ENCODE data around the gene TMOD4.
"Not testable (repeated sequence)": the region's sequence is repeated elsewhere in the genome, so short reads cannot be mapped to it uniquely, and the experiment has no call there.

DNA sequence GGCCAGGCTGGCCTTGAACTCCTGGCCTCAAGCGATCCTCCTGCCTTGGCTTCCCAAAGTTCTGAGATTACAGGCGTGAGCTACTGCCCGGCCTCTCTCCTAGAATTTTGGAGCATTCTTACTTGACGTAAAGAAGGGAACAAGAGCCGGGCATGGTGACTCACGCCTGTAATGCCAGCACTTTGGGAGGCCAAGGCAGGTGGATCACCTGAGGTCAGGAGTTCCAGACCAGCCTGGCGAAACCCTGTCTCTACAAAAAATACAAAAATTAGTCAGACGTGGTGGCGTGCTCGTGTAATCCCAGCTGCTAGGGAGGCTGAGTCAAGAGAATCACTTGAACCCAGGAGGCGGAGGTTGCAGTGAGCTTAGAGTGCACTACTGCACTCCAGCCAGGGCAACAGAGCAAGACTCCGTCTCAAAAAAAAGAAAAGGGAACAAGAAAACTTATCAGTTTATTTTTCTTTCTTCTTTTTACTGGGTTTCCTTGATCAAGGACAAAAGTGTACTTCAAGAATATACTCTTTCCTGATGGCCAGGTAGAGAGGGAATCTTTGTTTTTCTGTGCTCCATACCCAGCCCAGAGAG, 29.7 kb upstream of the TMOD4 start:
- TF ChIP-seq POLR2A, EP300 (IDR thresholded peaks at IDR 0.05): not testable (repeated sequence)
- TF ChIP-seq, protein P1, sequence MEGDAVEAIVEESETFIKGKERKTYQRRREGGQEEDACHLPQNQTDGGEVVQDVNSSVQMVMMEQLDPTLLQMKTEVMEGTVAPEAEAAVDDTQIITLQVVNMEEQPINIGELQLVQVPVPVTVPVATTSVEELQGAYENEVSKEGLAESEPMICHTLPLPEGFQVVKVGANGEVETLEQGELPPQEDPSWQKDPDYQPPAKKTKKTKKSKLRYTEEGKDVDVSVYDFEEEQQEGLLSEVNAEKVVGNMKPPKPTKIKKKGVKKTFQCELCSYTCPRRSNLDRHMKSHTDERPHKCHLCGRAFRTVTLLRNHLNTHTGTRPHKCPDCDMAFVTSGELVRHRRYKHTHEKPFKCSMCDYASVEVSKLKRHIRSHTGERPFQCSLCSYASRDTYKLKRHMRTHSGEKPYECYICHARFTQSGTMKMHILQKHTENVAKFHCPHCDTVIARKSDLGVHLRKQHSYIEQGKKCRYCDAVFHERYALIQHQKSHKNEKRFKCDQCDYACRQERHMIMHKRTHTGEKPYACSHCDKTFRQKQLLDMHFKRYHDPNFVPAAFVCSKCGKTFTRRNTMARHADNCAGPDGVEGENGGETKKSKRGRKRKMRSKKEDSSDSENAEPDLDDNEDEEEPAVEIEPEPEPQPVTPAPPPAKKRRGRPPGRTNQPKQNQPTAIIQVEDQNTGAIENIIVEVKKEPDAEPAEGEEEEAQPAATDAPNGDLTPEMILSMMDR (IDR thresholded peaks at IDR 0.05), result not testable (repeated sequence)
